GM23338 (cell line): ENCODE measurements around the gene CCBE1. TPM values are rescaled to one million over a fixed set of nuclear protein-coding genes. Genes with fewer than 3 reads are reported as not detected.

Source experiments
- ATAC-seq: fragments of 200-7000 bp; cut with Tn5 transposase; 3 replicates; pipeline ENCODE4 v1.9.1; 2020
- DNase-seq: peaks from one replicate; pipeline ENCODE4 v3.0.0-alpha.2; 2015; ENCODE audit warnings: low spot score
- H2AFZ ChIP-seq: fragments of 200-600 bp; sonication (generic); 2 replicates; pipeline ENCODE4 v1.8.0; 2016; ENCODE audit warnings: antibody characterized with exemption, mild to moderate bottlenecking, moderate library complexity
- H3F3A ChIP-seq: fragments of 200-600 bp; sonication (generic); replicated peaks from 2 replicates; pipeline ENCODE4 v1.8.0; 2017; ENCODE audit warnings: antibody characterized with exemption, mixed run types, low read depth
- H3K27ac ChIP-seq: fragments of 200-600 bp; sonication (generic); 2 replicates; pipeline ENCODE4 v1.6.1; 2016; ENCODE audit warnings: low read depth
- H3K27me3 ChIP-seq: fragments of 200-600 bp; sonication (generic); 2 replicates; pipeline ENCODE4 v1.8.0; 2016; ENCODE audit warnings: mild to moderate bottlenecking, mixed run types, moderate library complexity; ENCODE audit not compliant: insufficient read depth
- H3K36me3 ChIP-seq: fragments of 200-600 bp; sonication (generic); 2 replicates; pipeline ENCODE4 v1.8.0; 2016; ENCODE audit warnings: mild to moderate bottlenecking; ENCODE audit not compliant: insufficient read depth
- H3K4me1 ChIP-seq: fragments of 200-600 bp; sonication (generic); 2 replicates; pipeline ENCODE4 v1.8.0; 2016; ENCODE audit warnings: mild to moderate bottlenecking, moderate library complexity; ENCODE audit not compliant: insufficient read depth
- H3K4me2 ChIP-seq: fragments of 200-600 bp; sonication (generic); 2 replicates; pipeline ENCODE4 v1.7.1; 2017; ENCODE audit warnings: mixed run types
- H3K4me3 ChIP-seq: fragments of 200-600 bp; sonication (generic); 2 replicates; pipeline ENCODE4 v1.6.1; 2016; ENCODE audit warnings: mixed run types
- H3K79me2 ChIP-seq: fragments of 200-600 bp; sonication (generic); replicated peaks from 2 replicates; pipeline ENCODE4 v1.8.0; 2017; ENCODE audit warnings: mild to moderate bottlenecking; ENCODE audit not compliant: insufficient read depth
- H3K9me2 ChIP-seq: fragments of 200-600 bp; sonication (generic); 2 replicates; pipeline ENCODE4 v1.8.0; 2017; ENCODE audit not compliant: insufficient read depth
- H4K20me1 ChIP-seq: fragments of 200-600 bp; sonication (generic); replicated peaks from 2 replicates; pipeline ENCODE4 v1.8.0; 2017; ENCODE audit warnings: mild to moderate bottlenecking; ENCODE audit not compliant: insufficient read depth
- H3K27ac Mint-ChIP-seq: 2 replicates; pipeline ENCODE4 v1.8.0; 2020; ENCODE audit warnings: inconsistent platforms, mild to moderate bottlenecking, moderate library complexity, mixed read lengths
- H3K27me3 Mint-ChIP-seq: 3 replicates; pipeline ENCODE4 v1.8.0; 2022; ENCODE audit warnings: low read depth, mild to moderate bottlenecking, moderate library complexity, mixed read lengths, inconsistent platforms; ENCODE audit not compliant: insufficient read depth, poor library complexity
- H3K36me3 Mint-ChIP-seq: 3 replicates; pipeline ENCODE4 v1.8.0; 2021; ENCODE audit warnings: low read depth, mild to moderate bottlenecking, inconsistent platforms, moderate library complexity, mixed read lengths
- H3K4me1 Mint-ChIP-seq: 3 replicates; pipeline ENCODE4 v1.8.0; 2020; ENCODE audit warnings: mild to moderate bottlenecking, inconsistent platforms, mixed read lengths
- H3K4me3 Mint-ChIP-seq: 3 replicates; pipeline ENCODE4 v1.8.0; 2021; ENCODE audit warnings: moderate library complexity, mild to moderate bottlenecking, inconsistent platforms, mixed read lengths
- H3K9me3 Mint-ChIP-seq: 3 replicates; pipeline ENCODE4 v1.8.0; 2020; ENCODE audit warnings: moderate library complexity, mild to moderate bottlenecking, inconsistent platforms, mixed read lengths
- CTCF ChIP-seq, 2 experiments: fragments of 200-600 bp in 1 of 2; sonication (generic) in 1 of 2; conservative IDR thresholded peaks; 2 replicates each; pipeline versions ENCODE4 v1.5.1 to v1.6.1; 2016 to 2017; ENCODE audit warnings: antibody characterized with exemption in 2 of 2, low read depth in 2 of 2, mild to moderate bottlenecking in 2 of 2, moderate library complexity in 1 of 2
- ETS1 ChIP-seq: IDR thresholded peaks from 2 replicates; pipeline ENCODE4 v1.6.1; 2016; ENCODE audit warnings: antibody characterized with exemption
- EZH2 ChIP-seq: fragments of 200-600 bp; sonication (generic); IDR thresholded peaks from one replicate; pipeline ENCODE4 v1.8.0; 2017; ENCODE audit warnings: antibody characterized with exemption, mild to moderate bottlenecking, low read depth; ENCODE audit not compliant: unreplicated experiment
- JUNB ChIP-seq: IDR thresholded peaks from one replicate; pipeline ENCODE4 v1.6.1; 2016; ENCODE audit warnings: antibody characterized with exemption; ENCODE audit not compliant: unreplicated experiment
- NANOG ChIP-seq: IDR thresholded peaks from 2 replicates; pipeline ENCODE4 v1.6.1; 2016; ENCODE audit warnings: antibody characterized with exemption, borderline replicate concordance
- POLR2AphosphoS5 ChIP-seq: IDR thresholded peaks from 2 replicates; pipeline ENCODE4 v1.6.1; 2016; ENCODE audit warnings: antibody characterized with exemption, low read depth
- REST ChIP-seq: IDR thresholded peaks from one replicate; pipeline ENCODE4 v1.6.1; 2018; ENCODE audit warnings: antibody characterized with exemption; ENCODE audit not compliant: unreplicated experiment
- ZNF114 ChIP-seq: fragments of 250-450 bp; sonication (Bioruptor Pico); IDR thresholded peaks from 2 replicates; pipeline ENCODE4 v1.5.0; 2020; ENCODE audit warnings: mild to moderate bottlenecking, moderate library complexity
- ZNF331 ChIP-seq: fragments of 250-450 bp; sonication (Bioruptor Pico); IDR thresholded peaks from 2 replicates; pipeline ENCODE4 v1.5.0; 2020; ENCODE audit warnings: low read depth, mild to moderate bottlenecking, moderate library complexity
- ZNF462 ChIP-seq: fragments of 250-450 bp; sonication (Bioruptor Pico); IDR thresholded peaks from 2 replicates; pipeline ENCODE4 v1.5.0; 2020; ENCODE audit warnings: mild to moderate bottlenecking, moderate library complexity
- polyA plus RNA-seq: library from polyadenylated mRNA; unstranded; fragments of >200 nt; fragmentation: Nextera tagmentation; extraction: Ambion mirVana; gene quantifications from 2 replicates; pipeline ENCODE4 v1.2.1, GENCODE V29; 2016
- total RNA-seq: library from RNA; depleted of rRNA; stranded (reverse); fragments of >200 nt; shearing (Covaris generic); gene quantifications from 2 replicates; pipeline ENCODE4 v1.2.3, GENCODE V29; 2014

The CCBE1 gene
- total and polyA plus RNA-seq, 2 experiments from 2014 or later, result 2.1 to 2.6 TPM

- TF ChIP-seq ETS1, result no peak
- no peak for TF ChIP-seq CTCF (conservative IDR thresholded peaks at IDR 0.05; ENCODE audit: low read depth in 2 of 2)
- TF ChIP-seq EZH2, result no peak
- no peak for TF ChIP-seq POLR2AphosphoS5
- TF ChIP-seq ZNF114, result no peak
- no peak for TF ChIP-seq NANOG
- TF ChIP-seq REST, result no peak
- TF ChIP-seq ZNF331 (CRISPR knock-in tag), result no peak
Observed at GRCh38 chr18:59657012-59657411, 40.2 kb downstream of the CCBE1 start (continued).

GRCh38 chr18:59656373-59656887 is 40.8 kb downstream of the CCBE1 start:
- Histone ChIP-seq H3K36me3 (no peaks in the 10 kb centered on the region), H4K20me1 (no peaks in the 10 kb centered on the region), H3K4me2 (no peak overlapping the region), H2AFZ (no peak overlapping the region), H3K9me2 (no peaks in the 10 kb centered on the region), H3K79me2 (no peaks in the 10 kb centered on the region), H3K4me1 (no peaks in the 10 kb centered on the region), H3F3A (no peaks in the 10 kb centered on the region), H3K4me3 (no peak overlapping the region), H3K27me3 (no peaks in the 10 kb centered on the region), H3K27ac (no peak overlapping the region)
- Mint-ChIP-seq H3K27me3 (no peaks in the 10 kb centered on the region), H3K9me3 (no peaks in the 10 kb centered on the region), H3K4me3 (no peak overlapping the region), H3K36me3 (no peaks in the 10 kb centered on the region), H3K4me1 (peaks cover 5% of the 10 kb centered on the region), H3K27ac (no peak overlapping the region)
- ATAC-seq (no peak), DNase-seq (no peak)
- TF ChIP-seq JUNB (no peak), ZNF462 (CRISPR knock-in tag) (no peak), ETS1 (no peak), EZH2 (no peak)
